Suprapubic skin (tissue), 4 donors: ENCODE data around the gene TBC1D24. TPM values are rescaled to one million over a fixed set of nuclear protein-coding genes. Genes with fewer than 3 reads are reported as not detected.

Source experiments
- DNase-seq, 2 donors: peaks; one replicate each; pipeline ENCODE4 v3.0.0-alpha.2; 2019; ENCODE audit warnings: low spot score in 2 of 2
- H3K27ac ChIP-seq: fragments of 200-600 bp; sonication (generic); one replicate; pipeline ENCODE4 v1.5.1; 2019
- H3K27me3 ChIP-seq: fragments of 200-600 bp; sonication (generic); one replicate; pipeline ENCODE4 v1.5.1; 2019
- H3K36me3 ChIP-seq: fragments of 200-600 bp; sonication (generic); one replicate; pipeline ENCODE4 v1.5.1; 2019
- H3K4me1 ChIP-seq: fragments of 200-600 bp; sonication (generic); one replicate; pipeline ENCODE4 v1.5.1; 2019
- H3K4me3 ChIP-seq: fragments of 200-600 bp; sonication (generic); one replicate; pipeline ENCODE4 v1.5.1; 2019; ENCODE audit warnings: mild to moderate bottlenecking
- H3K9me3 ChIP-seq: fragments of 200-600 bp; sonication (generic); one replicate; pipeline ENCODE4 v1.5.1; 2019
- CTCF ChIP-seq, 2 donors: fragments of 200-600 bp in 1 of 2; fragments of 450-650 bp in 1 of 2; sonication (generic) in 1 of 2; IDR thresholded peaks; one replicate each; pipeline ENCODE4 v1.5.1; 2016 to 2019; ENCODE audit warnings: antibody characterized with exemption in 2 of 2, mild to moderate bottlenecking in 1 of 2, moderate library complexity in 1 of 2
- EP300 ChIP-seq: sonication (generic); formaldehyde crosslinking; IDR thresholded peaks from one replicate; pipeline ENCODE4 v1.6.1; 2017; ENCODE audit warnings: antibody characterized with exemption
- POLR2A ChIP-seq, 2 donors: fragments of 450-650 bp; IDR thresholded peaks; one replicate each; pipeline ENCODE4 v1.6.1; 2017; ENCODE audit warnings: antibody characterized with exemption in 2 of 2, mild to moderate bottlenecking in 2 of 2, moderate library complexity in 2 of 2
- POLR2AphosphoS5 ChIP-seq, 3 donors: sonication (generic); formaldehyde crosslinking; IDR thresholded peaks; one replicate each; pipeline ENCODE4 v1.6.1; 2017; ENCODE audit warnings: antibody characterized with exemption in 3 of 3
- WGBS: methylation state at CpG from one replicate; pipeline ENCODE4 v1.1.5; 2018; 5-methylcytosine and 5-hydroxymethylcytosine counted together
- total RNA-seq, 4 donors: library from RNA; depleted of rRNA; stranded (reverse); fragments of >200 nt; gene quantifications; one replicate each; pipeline ENCODE4 v1.1.0, GENCODE V29; 2016

TBC1D24 gene
- total RNA-seq, 4 donors from 2014 or later = 10.8 to 23.6 (median 16.5) TPM

- Histone ChIP-seq H3K4me1 (peaks cover 26% of the 10 kb centered on the region), H3K36me3 (peaks cover 11% of the 10 kb centered on the region), H3K27me3 (no peaks in the 10 kb centered on the region), H3K4me3 (peak overlapping the region; percentile 97), H3K27ac (no peak overlapping the region), H3K9me3 (no peaks in the 10 kb centered on the region)
- no peak for TF ChIP-seq POLR2AphosphoS5 (IDR thresholded peaks at IDR 0.05)
- no peak for TF ChIP-seq EP300
- no peak for TF ChIP-seq CTCF (IDR thresholded peaks at IDR 0.05)
- no peak for TF ChIP-seq POLR2A (IDR thresholded peaks at IDR 0.05)
- 0% methylated on average over 3 of the region's 24 CpGs for WGBS
- DNase-seq = no peak
These were observed 46.2 kb upstream of the TBC1D24 start for GRCh38 chr16:2428784-2429033.

- 4% methylated on average over 5 of the region's 103 CpGs for WGBS
These were observed 45.7 kb upstream of the TBC1D24 start, which contains the start of gene CCNF for GRCh38 chr16:2429034-2429770. CCNF (plus strand) TSS chr16:2429447; CDS start chr16:2429482, 35 bp downstream.

GRCh38 chr16:2429771-2430663 lies 44.9 kb upstream of the TBC1D24 start:
- H3K9me3 ChIP-seq = no peaks in the 10 kb centered on the region
- TF ChIP-seq POLR2AphosphoS5 (IDR thresholded peaks at IDR 0.05) (no peak), POLR2A (IDR thresholded peaks at IDR 0.05) (no peak), CTCF (IDR thresholded peaks at IDR 0.05) (no peak), EP300 (no peak)
- 6% methylated on average over 21 of the region's 46 CpGs for WGBS
- H3K27ac ChIP-seq = peak overlapping the region; percentile 49
- peaks cover 11% of the 10 kb centered on the region for H3K36me3 ChIP-seq
- H3K4me1 ChIP-seq = peaks cover 26% of the 10 kb centered on the region
- peak in 1 of 2 donors; percentile 56 for DNase-seq
- peak overlapping the region; percentile 97 for H3K4me3 ChIP-seq
- H3K27me3 ChIP-seq = no peaks in the 10 kb centered on the region

More at GRCh38 chr16:2429034-2429770, 45.7 kb upstream of the TBC1D24 start, which contains the start of gene CCNF:
- peaks cover 26% of the 10 kb centered on the region for H3K4me1 ChIP-seq
- peaks cover 11% of the 10 kb centered on the region for H3K36me3 ChIP-seq
- H3K27me3 ChIP-seq = no peaks in the 10 kb centered on the region
- H3K4me3 ChIP-seq = peak within 1 kb of the TSS; percentile 97
- peak; percentile 98 for DNase-seq
- H3K27ac ChIP-seq = peak within 1 kb of the TSS; percentile 49
- TF ChIP-seq POLR2A (IDR thresholded peaks at IDR 0.05) = no peak
- peak in 1 of 3 donors; percentile 66 for TF ChIP-seq POLR2AphosphoS5 (IDR thresholded peaks at IDR 0.05)
- peak in 1 of 2 donors; percentile 11 for TF ChIP-seq CTCF (IDR thresholded peaks at IDR 0.05)
- no peak for TF ChIP-seq EP300
- H3K9me3 ChIP-seq = no peaks in the 10 kb centered on the region

GRCh38 chr16:2432286-2432685 lies 42.6 kb upstream of the TBC1D24 start:
- TF ChIP-seq CTCF (IDR thresholded peaks at IDR 0.05) (no peak), POLR2A (IDR thresholded peaks at IDR 0.05) (no peak), POLR2AphosphoS5 (IDR thresholded peaks at IDR 0.05) (no peak), EP300 (no peak)
- Histone ChIP-seq H3K36me3 (peaks cover 17% of the 10 kb centered on the region), H3K27me3 (no peaks in the 10 kb centered on the region), H3K27ac (no peak overlapping the region), H3K4me1 (peaks cover 38% of the 10 kb centered on the region), H3K9me3 (no peaks in the 10 kb centered on the region), H3K4me3 (no peak overlapping the region)
- 97% methylated on average over 6 of the region's 6 CpGs for WGBS
- peak in 1 of 2 donors; percentile 25 for DNase-seq
